HG03354 (cell line): ENCODE measurements around the gene CAPN13.

Experiments
- ATAC-seq: cut with Tn5 transposase; IDR thresholded peaks from one replicate; pipeline ENCODE4 v1.9.1; 2021; ENCODE audit warnings: mild to moderate bottlenecking; ENCODE audit not compliant: unreplicated experiment, poor library complexity, severe bottlenecking

Gene CAPN13

DNA sequence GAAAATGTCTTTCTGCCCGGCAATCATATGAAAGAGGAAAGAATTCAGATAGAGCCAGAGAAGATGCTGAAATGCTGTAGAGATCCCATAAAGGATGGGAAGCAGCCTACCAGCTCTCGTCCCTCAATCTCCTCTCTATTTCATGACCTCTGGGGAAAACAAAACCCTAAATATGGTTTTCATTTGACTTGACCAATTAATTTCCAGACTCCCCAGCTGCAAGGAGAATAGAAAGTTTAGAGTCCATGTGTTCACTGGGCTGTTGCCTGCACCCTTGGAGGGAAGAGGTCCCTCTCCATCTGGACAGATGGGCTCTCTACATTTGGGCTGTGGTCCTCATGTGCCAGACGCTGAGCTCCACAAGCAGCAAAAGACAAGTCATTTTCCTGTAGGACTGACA lies 40.6 kb downstream of the CAPN13 start:
- ATAC-seq = no peak

DNA sequence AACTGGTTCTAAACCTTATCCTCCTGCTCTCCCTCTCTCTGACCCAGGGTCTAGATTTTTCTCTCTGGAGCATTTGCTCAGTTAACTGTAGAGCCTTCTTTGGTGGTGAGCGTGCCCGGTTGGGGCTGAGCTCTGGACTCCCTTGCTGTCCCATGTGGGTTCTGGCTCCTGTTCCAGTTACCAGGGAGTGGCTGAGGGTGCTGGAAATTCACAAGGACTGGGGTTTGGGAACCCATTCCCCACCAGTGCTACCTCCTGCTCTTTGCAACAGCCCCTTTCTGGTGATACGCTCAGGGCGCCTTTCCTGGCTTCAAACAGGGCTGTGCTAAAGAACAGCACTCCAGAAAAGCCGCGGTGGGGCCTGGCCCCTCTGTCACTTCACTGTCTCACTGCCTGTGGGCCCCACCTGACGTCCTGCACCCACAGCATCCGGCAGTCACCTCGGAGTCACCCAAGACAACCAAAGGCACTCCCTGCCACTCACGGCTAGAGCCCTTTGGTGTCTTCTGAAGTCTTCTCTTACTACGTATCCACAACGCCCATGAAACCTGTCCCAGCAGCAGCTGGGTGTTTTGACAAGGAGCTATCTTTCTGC lies 41.3 kb downstream of the CAPN13 start:
- no peak for ATAC-seq

- no peak for ATAC-seq
Observed at GRCh38 chr2:30765191-30765590, 42.1 kb downstream of the CAPN13 start.

- ATAC-seq = no peak
Observed at GRCh38 chr2:30764021-30764800, 43.0 kb downstream of the CAPN13 start.

- ATAC-seq = no peak
Observed at GRCh38 chr2:30763151-30763660, 44.0 kb downstream of the CAPN13 start.

GRCh38 chr2:30761226-30761625 lies 46.0 kb downstream of the CAPN13 start:
- ATAC-seq = no peak

- no peak for ATAC-seq
Observed at GRCh38 chr2:30759481-30759880, 47.8 kb downstream of the CAPN13 start.

- ATAC-seq = no peak
Observed at GRCh38 chr2:30758191-30758651, 49.0 kb downstream of the CAPN13 start.

DNA sequence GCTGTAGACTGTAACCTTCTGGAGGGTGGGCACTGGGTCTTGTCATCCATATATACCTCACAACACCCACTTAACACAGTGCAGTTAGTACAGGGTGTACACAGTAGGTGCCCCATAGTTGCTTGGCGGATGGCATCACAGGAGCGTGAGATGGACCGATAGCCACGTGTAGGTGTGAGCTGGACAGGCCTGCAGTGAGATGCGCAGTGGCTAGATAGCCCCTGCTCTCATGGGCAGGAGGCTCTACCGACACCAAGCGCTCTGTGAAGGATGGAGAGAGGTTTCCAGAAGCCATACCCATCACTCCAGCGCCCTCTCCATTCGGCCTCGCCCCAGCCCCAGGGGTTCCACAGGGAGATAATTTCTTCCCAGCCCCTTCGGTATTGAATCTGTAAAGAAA lies 49.5 kb downstream of the CAPN13 start:
- no peak for ATAC-seq

DNA sequence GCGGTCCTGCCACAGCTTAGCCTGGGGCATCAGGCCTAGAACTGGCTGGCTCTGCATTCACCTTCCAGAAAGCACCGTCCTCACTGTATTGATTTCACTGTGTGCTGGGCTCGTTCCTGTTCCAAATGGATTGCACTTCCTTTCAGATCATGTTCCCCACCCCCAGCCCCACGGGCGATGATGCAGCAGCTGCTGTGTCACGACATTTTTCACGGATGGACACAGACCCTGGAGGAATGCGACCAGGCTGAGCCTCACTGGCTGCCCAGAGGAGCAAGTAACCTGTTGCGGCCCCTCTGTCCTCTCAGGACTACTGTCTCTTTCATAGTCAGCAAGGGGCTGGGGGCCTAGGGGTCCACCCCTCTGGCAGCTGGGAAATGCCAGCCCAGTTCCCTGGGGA lies 50.3 kb downstream of the CAPN13 start:
- no peak for ATAC-seq

- ATAC-seq = no peak
Observed at GRCh38 chr2:30756051-30756719, 51.1 kb downstream of the CAPN13 start.

DNA sequence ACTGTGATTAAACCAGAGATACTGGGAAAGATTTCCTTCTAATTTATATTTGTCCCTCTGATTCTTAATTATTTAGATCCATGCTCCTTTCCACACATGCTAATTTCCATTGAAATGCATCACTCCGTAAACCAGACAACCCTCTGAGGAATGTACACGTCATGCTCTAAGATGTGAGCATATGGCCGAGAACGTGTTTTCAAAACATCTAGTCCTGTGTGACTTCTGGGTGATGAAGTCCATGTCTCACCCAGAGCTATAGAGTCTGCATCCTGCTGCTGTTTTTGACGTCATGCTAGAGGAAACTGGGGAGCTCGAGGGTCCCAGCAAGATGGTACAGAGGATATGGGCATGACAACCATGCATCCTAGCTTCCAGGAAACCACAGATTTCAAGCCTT lies 53.6 kb downstream of the CAPN13 start:
- no peak for ATAC-seq

DNA sequence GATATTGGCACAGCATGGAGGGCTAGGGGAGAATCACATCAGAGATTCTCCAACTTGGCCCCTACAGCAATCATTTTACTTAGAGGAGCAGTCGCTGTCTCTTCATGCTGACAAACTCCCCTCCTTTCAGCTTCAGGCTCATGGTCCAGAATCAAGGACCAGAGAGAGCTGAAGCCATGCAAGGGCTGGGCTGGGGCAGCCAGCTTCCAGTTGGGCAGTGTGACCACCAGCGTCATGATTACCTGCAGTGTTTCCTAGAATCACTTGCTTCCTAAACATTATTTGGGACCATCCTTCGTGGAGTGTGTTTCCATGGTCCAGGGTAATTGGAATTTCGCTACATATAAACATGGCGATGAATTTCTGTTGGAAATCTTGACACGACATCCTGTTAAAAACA lies 54.4 kb downstream of the CAPN13 start:
- ATAC-seq = no peak

- ATAC-seq = no peak
Observed at GRCh38 chr2:30747206-30747605, 60.0 kb downstream of the CAPN13 start.

GRCh38 chr2:30744823-30745222 lies 62.4 kb downstream of the CAPN13 start:
- ATAC-seq = no peak

DNA sequence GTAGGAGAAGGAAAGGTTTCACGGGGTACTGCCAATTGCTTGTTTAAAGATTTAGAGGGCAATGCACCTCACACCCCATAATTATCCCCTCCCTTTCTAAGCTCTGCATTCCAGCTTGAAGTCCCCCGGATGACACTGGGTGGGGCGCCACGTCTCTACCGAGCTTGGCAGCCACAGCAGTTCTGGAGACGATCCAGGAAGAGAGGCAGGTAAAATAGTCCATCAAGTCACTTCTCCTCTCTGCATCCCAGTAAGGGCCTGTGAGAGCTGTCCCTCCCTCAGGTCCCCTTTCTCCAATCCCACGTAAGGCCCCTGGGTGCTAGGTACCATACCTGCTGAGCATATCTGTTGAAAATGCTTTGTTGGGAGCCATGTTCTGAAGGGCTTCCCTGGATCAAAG lies 65.7 kb downstream of the CAPN13 start:
- ATAC-seq = no peak

GRCh38 chr2:30738141-30738911 lies 68.9 kb downstream of the CAPN13 start:
- no peak for ATAC-seq

DNA sequence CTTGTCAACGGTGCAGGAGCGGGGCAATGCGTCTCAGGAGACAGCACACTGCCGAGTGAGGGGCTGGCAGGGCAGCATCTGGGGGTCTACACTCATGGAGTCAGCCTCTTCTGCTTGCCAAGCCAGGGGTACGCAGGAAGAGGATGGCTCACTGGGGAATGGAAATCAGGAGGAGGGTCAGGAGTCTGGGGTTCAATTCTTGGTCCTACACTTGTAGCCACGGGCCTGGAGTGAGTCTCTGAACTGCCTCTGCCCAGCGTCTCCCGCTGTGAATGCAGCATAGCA lies 70.0 kb downstream of the CAPN13 start:
- ATAC-seq = no peak

- no peak for ATAC-seq
Observed at GRCh38 chr2:30736461-30737325, 70.6 kb downstream of the CAPN13 start.
